Gastrocnemius medialis (tissue), 4 donors: ENCODE measurements around the gene MYL4. TPM values are rescaled to one million over a fixed set of nuclear protein-coding genes. Genes with fewer than 3 reads are reported as not detected.

Source experiments
- ATAC-seq, 2 donors: fragments of 150-250 bp; one replicate each; pipeline ENCODE4 v1.9.1; 2016
- DNase-seq, 2 donors: peaks; one replicate each; pipeline ENCODE4 v3.0.0-alpha.2; 2019
- H3K27ac ChIP-seq, 4 donors: fragments of 200-600 bp; sonication (generic); 1 replicate in 1 of 4; 2 replicates in 3 of 4; pipeline ENCODE4 v1.5.1; 2016 to 2018; ENCODE audit warnings: mild to moderate bottlenecking in 2 of 4, moderate library complexity in 1 of 4
- H3K27me3 ChIP-seq, 3 donors: fragments of 200-600 bp; sonication (generic) in 2 of 3; 1 replicate in 1 of 3; 2 replicates in 2 of 3; pipeline versions ENCODE4 v1.5.1 to v1.6.0; 2016 to 2019; ENCODE audit warnings: mild to moderate bottlenecking in 1 of 3, moderate library complexity in 1 of 3
- H3K36me3 ChIP-seq, 2 donors: fragments of 200-600 bp; sonication (generic) in 1 of 2; one replicate each; pipeline ENCODE4 v1.5.1; 2017 to 2018
- H3K4me1 ChIP-seq, 2 donors: fragments of 200-600 bp; sonication (generic) in 1 of 2; one replicate each; pipeline ENCODE4 v1.5.1; 2016 to 2017; ENCODE audit warnings: mild to moderate bottlenecking in 2 of 2
- H3K4me3 ChIP-seq, 4 donors: fragments of 200-600 bp; sonication (generic) in 3 of 4; 1 replicate in 1 of 4; 2 replicates in 3 of 4; pipeline ENCODE4 v1.5.1; 2016 to 2019; ENCODE audit warnings: mild to moderate bottlenecking in 2 of 4
- H3K9me3 ChIP-seq, 3 donors: fragments of 200-600 bp; sonication (generic) in 2 of 3; 1 replicate in 1 of 3; 2 replicates in 2 of 3; pipeline ENCODE4 v1.5.1; 2016 to 2019
- POLR2A ChIP-seq, 2 donors: fragments of 450-650 bp; IDR thresholded peaks; one replicate each; pipeline ENCODE4 v1.6.1; 2017; ENCODE audit warnings: antibody characterized with exemption in 2 of 2, mild to moderate bottlenecking in 2 of 2, moderate library complexity in 2 of 2
- in situ Hi-C, 4 donors: fragments of 200-750 bp; cut with MboI; loops; one replicate each; pipeline versions ENCODE4 v1.15.0 to v1.8.0; 2017; ENCODE audit warnings: low sequenced_read_pairs in 4 of 4
- intact Hi-C: fragments of 100-400 bp; cut with DNase I; formaldehyde crosslinking; loops from one replicate; pipeline ENCODE4 v1.15.1; 2023; ENCODE audit warnings: low total_unique reads
- total RNA-seq, 4 donors: library from RNA; depleted of rRNA; stranded (reverse); fragments of >200 nt; gene quantifications; one replicate each; pipeline versions ENCODE4 v1.1.0 to v1.2.3, GENCODE V29; 2016
- TF ChIP-seq, protein P1 (sequence below), 5 experiments: fragments of 450-650 bp in 3 of 5; fragments of 200-600 bp in 2 of 5; sonication (generic) in 2 of 5; IDR thresholded peaks in 4 of 5; conservative IDR thresholded peaks in 1 of 5; 1 replicate in 4 of 5; 2 replicates in 1 of 5; pipeline ENCODE4 v1.5.1; 2016 to 2019; ENCODE audit warnings: antibody characterized with exemption in 5 of 5, mild to moderate bottlenecking in 3 of 5, moderate library complexity in 3 of 5

Gene MYL4
- total RNA-seq, 4 donors from 2014 or later: 0.97 TPM; not detected in 3

DNA sequence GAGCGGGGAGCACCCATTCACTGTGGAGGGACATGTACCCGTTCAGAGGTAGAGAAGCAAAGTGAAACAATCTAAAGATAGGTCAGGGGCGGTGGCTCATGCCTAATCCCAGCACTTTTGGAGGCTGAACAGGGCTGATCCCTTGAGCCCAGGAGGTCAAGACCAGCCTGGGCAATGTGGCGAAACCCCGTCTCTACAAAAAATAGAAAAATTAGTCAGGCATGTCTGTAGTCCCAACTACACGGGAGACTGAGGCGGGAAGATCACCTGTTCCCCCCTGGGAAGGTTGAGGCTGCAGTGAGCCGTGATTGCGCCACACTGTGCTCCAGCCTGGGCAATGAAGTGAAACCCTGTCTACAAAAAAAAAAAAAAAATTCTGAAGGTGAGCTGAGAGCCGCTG, 21.7 kb downstream of the MYL4 start:
- H3K27ac ChIP-seq: no peak overlapping the region
- no peak overlapping the region for H3K4me3 ChIP-seq
- no peaks in the 10 kb centered on the region for H3K9me3 ChIP-seq
- ATAC-seq: no peak
- in situ Hi-C loops (loop anchor here (5.0 to 10.0 kb wide), 3 partner anchors 81 to 384 kb away; no protein-coding TSS in a partner anchor), intact Hi-C loops (no loop called here)
- TF ChIP-seq POLR2A (IDR thresholded peaks at IDR 0.05): no peak
- TF ChIP-seq, protein P1, sequence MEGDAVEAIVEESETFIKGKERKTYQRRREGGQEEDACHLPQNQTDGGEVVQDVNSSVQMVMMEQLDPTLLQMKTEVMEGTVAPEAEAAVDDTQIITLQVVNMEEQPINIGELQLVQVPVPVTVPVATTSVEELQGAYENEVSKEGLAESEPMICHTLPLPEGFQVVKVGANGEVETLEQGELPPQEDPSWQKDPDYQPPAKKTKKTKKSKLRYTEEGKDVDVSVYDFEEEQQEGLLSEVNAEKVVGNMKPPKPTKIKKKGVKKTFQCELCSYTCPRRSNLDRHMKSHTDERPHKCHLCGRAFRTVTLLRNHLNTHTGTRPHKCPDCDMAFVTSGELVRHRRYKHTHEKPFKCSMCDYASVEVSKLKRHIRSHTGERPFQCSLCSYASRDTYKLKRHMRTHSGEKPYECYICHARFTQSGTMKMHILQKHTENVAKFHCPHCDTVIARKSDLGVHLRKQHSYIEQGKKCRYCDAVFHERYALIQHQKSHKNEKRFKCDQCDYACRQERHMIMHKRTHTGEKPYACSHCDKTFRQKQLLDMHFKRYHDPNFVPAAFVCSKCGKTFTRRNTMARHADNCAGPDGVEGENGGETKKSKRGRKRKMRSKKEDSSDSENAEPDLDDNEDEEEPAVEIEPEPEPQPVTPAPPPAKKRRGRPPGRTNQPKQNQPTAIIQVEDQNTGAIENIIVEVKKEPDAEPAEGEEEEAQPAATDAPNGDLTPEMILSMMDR (IDR thresholded peaks at IDR 0.05 in 4 of 5, conservative IDR thresholded peaks at IDR 0.05 in 1 of 5): no peak
- H3K36me3 ChIP-seq: no peaks in the 10 kb centered on the region
- DNase-seq: no peak
- peaks cover 6 to 13% of the 10 kb centered on the region in 2 donors for H3K4me1 ChIP-seq
- H3K27me3 ChIP-seq: no peaks in the 10 kb centered on the region

DNA sequence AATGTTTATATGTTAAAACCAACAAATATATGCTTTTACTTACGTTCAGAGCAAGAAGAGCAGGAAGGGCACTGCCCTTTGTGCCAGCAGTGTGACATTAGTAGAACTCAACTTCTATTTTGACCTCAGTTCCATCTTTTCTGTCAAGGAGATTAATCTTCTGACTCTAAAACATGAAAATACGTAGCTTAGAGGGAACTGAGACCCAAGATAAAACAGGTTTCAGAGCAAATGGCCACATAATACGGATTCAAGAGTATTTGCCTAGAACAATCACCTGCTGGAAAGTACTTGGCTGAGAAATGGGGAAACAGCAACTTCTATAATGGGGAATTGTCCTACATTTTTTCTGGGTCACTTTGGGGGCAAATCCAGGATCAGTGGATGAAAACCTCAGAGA, 22.2 kb downstream of the MYL4 start:
- intact Hi-C loops: no loop called here
- in situ Hi-C loops: loop anchor here (5.0 to 10.0 kb wide), 3 partner anchors 81 to 383 kb away; no protein-coding TSS in a partner anchor
- no peaks in the 10 kb centered on the region for H3K9me3 ChIP-seq
- no peak overlapping the region for H3K4me3 ChIP-seq
- peaks cover 6 to 9% of the 10 kb centered on the region in 2 donors for H3K4me1 ChIP-seq
- DNase-seq: no peak
- ATAC-seq: no peak
- TF ChIP-seq, protein P1 (IDR thresholded peaks at IDR 0.05 in 4 of 5, conservative IDR thresholded peaks at IDR 0.05 in 1 of 5): no peak
- H3K27me3 ChIP-seq: no peaks in the 10 kb centered on the region
- H3K36me3 ChIP-seq: no peaks in the 10 kb centered on the region
- H3K27ac ChIP-seq: no peak overlapping the region

DNA sequence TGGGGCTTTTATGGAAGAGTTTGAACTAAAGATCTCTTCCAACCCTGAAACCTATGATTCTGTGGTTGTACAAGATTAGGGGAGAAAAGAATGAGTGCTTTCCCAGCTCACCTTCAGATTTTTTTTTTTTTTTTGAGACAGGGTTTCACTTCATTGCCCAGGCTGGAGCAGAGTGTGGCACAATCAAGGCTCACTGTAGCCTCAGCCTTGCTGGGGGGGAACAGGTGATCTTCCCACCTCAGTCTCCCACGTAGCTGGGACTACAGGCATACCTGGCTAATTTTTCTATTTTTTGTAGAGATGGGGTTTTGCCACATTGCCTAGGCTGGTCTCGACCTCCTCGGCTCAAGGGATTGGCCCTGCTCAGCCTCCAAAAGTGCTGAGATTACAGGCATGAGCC, 22.7 kb downstream of the MYL4 start:
- H3K27me3 ChIP-seq: no peaks in the 10 kb centered on the region
- DNase-seq (no peak), ATAC-seq (no peak)
- TF ChIP-seq POLR2A (IDR thresholded peaks at IDR 0.05): no peak
- TF ChIP-seq, protein P1 (IDR thresholded peaks at IDR 0.05 in 4 of 5, conservative IDR thresholded peaks at IDR 0.05 in 1 of 5): no peak
- no peak overlapping the region for H3K4me3 ChIP-seq
- intact Hi-C loops: no loop called here
- in situ Hi-C loops: loop anchor here (5.0 to 10.0 kb wide), 3 partner anchors 80 to 383 kb away; no protein-coding TSS in a partner anchor
- H3K9me3 ChIP-seq: no peaks in the 10 kb centered on the region
- H3K36me3 ChIP-seq: no peaks in the 10 kb centered on the region
- peaks cover 3 to 5% of the 10 kb centered on the region in 2 donors for H3K4me1 ChIP-seq
- no peak overlapping the region for H3K27ac ChIP-seq

DNA sequence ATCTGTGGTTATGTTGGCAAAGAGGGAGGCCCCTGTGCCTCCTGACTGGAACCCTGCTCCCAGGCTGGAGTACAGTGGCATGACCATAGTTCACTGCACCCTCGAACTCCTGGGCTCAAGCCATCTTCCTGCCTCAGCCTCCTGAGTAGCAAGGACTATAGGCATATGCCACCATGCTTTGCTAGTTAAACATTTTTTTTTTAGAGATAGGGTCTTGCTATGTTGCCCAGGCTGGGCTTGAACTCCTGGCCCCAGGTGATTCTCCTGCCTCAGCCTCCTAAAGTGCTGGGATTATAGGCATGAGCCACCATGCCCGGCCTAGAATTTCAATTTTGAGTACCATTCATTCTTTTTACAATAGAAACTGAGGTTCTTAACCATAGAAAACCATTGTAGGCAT, 23.3 kb downstream of the MYL4 start:
- in situ Hi-C loops (loop anchor here (5.0 to 10.0 kb wide), 3 partner anchors 80 to 382 kb away; no protein-coding TSS in a partner anchor), intact Hi-C loops (no loop called here)
- no peak overlapping the region for H3K27ac ChIP-seq
- H3K36me3 ChIP-seq: no peaks in the 10 kb centered on the region
- H3K27me3 ChIP-seq: no peaks in the 10 kb centered on the region
- no peak for TF ChIP-seq POLR2A (IDR thresholded peaks at IDR 0.05)
- TF ChIP-seq, protein P1 (IDR thresholded peaks at IDR 0.05 in 4 of 5, conservative IDR thresholded peaks at IDR 0.05 in 1 of 5): no peak
- H3K4me3 ChIP-seq: no peak overlapping the region
- DNase-seq (no peak), ATAC-seq (no peak)
- H3K4me1 ChIP-seq: peaks cover 3 to 5% of the 10 kb centered on the region in 2 donors
- no peaks in the 10 kb centered on the region for H3K9me3 ChIP-seq

DNA sequence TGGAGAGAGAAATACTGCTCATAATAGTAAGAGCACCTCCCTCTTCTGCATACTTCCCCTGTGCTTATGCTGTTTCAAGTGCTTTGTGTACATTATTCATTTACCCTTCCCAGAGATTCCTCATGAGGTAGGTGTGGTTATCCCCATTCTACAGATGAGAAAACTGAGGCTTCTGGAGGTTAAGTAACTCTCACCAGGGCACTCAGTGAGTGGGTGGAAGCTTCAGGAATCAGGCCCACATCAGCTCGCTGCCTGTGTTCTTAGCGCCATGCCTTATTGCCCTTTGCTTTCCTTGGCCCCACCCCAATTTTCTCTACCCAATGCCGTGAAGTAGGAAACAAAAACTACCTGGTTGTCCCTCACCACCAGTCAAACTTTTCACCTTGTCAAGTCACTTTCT, 26.4 kb downstream of the MYL4 start:
- no peak for TF ChIP-seq POLR2A (IDR thresholded peaks at IDR 0.05)
- TF ChIP-seq, protein P1 (IDR thresholded peaks at IDR 0.05 in 4 of 5, conservative IDR thresholded peaks at IDR 0.05 in 1 of 5): no peak
- Histone ChIP-seq H3K4me1 (peaks cover 10 to 15% of the 10 kb centered on the region in 2 donors), H3K4me3 (no peak overlapping the region), H3K27me3 (no peaks in the 10 kb centered on the region), H3K9me3 (no peaks in the 10 kb centered on the region), H3K27ac (no peak overlapping the region), H3K36me3 (no peaks in the 10 kb centered on the region)
- no peak for DNase-seq
- intact Hi-C loops: no loop called here
- no peak for ATAC-seq
- in situ Hi-C loops: loop anchor here in 1 of 4 donors (10.0 kb wide), 1 partner anchor 379 kb away; no protein-coding TSS in a partner anchor
